Placental pericyte (primary cell): ENCODE measurements around the gene HMGCS1. TPM values are rescaled to one million over a fixed set of nuclear protein-coding genes. Genes with fewer than 3 reads are reported as not detected.

Experiments used
- total RNA-seq: library from RNA; depleted of rRNA; stranded (reverse); fragments of >200 nt; gene quantifications from 2 replicates; pipeline ENCODE4 v1.2.3, GENCODE V29; 2012

Gene HMGCS1
- total RNA-seq = 83.8 and 255 TPM in 2 replicates

DNA sequence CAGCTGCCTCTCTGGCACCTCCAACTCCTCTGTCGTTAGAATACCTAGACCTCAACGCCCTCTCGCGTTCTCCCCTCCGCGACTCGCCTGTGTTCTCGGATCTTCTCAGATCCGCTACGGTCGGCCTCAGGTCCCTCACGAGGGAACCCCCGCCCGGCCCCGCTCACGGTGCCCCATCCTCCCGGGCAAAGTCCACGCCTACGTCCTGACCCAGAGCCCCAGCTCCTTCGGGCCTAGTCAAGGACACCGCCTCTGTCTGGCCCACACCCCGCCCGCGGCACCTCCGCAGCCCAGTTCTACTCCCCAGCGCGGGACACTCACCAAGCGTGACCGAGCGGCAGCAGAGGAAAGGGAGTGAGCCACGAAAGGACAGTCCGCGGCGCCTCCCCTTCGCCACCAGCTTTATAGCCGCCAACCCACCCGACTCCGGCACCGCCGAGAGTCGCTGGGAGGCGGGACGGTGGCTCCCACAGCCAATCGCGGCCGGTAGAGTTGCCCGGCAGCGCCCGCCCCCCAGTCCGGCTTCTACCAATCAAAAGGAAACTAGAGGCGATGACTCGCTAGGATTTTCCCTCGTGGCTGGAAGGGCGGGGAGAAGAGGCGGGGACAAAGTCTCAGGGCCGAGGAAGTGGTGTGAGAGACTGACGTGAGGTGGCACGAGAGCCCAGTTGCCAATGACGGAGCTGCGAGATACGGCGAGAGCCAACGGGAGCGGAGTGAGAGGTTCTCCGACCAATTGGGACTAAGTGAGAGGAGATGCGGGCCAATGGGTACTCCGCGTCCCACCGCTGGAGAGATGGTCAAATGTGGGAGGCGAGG lies at the start of gene HMGCS1:
Gene HMGCS1 (minus strand): TSS at position 378 of the 819 bp plus-strand sequence. CDS start 14,447 bp downstream, outside the sequence.

Other genes starting within 250 kb of the HMGCS1 start
- 29.8 and 42.9 TPM in 2 replicates for gene ZNF131, start 192.5 kb downstream of the HMGCS1 start, total RNA-seq
- 0.43 and 0.44 TPM in 2 replicates for gene NIM1K, start 121.2 kb downstream of the HMGCS1 start, total RNA-seq
- 4.2 and 6.3 TPM in 2 replicates for gene CCL28, start 99.0 kb upstream of the HMGCS1 start, total RNA-seq
- gene TMEM267, start 170.5 kb upstream of the HMGCS1 start, total RNA-seq = 9.6 and 17.2 TPM in 2 replicates
- 0.88 and 12.0 TPM in 2 replicates for gene C5orf34, start 201.7 kb upstream of the HMGCS1 start, total RNA-seq
- gene PAIP1, start 243.7 kb upstream of the HMGCS1 start, total RNA-seq = 61.7 and 107 TPM in 2 replicates